ENCODE data around the gene CYTL1.

- TF ChIP-seq POLR2A (IDR thresholded peaks at IDR 0.05) (no peak), CTCF (IDR thresholded peaks at IDR 0.05) (no peak)
Measured at GRCh38 chr4:5055411-5055810, 36.2 kb upstream of the CYTL1 start.
